ENCODE measurements around the gene VPS13A. TPM values are rescaled to one million over a fixed set of nuclear protein-coding genes. Genes with fewer than 3 reads are reported as not detected.

The VPS13A gene
- total RNA-seq, 1 donor from 2014 or later = 19.5 TPM

DNA sequence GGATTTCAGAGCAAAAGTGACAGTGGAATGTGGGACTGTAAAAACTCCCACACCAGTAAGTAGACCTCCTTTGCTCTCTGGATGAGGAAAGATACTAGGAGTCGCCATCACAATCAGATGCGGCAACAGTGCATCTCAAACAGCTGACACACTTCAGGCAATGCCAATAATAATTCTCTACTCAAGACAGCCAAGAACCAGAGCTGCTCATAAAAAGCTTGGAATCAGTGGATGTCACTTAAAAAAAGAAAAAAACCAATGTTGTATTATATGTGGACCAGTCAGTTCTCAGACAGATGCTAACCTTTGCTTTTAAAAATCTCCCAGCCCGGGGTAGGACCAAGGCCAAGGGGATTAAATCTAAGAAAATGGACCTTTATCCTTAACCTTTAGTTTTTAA, 285.8 kb downstream of the VPS13A start:
- Histone ChIP-seq H3K4me3 (ENCODE audit: low read depth, low read length) (no peak overlapping the region), H3K27me3 (ENCODE audit: control insufficient read depth, insufficient read depth, low read length) (no peaks in the 10 kb centered on the region), H3K36me3 (ENCODE audit: control insufficient read depth, insufficient read depth, low read length) (no peaks in the 10 kb centered on the region)
- TF ChIP-seq, protein P1, sequence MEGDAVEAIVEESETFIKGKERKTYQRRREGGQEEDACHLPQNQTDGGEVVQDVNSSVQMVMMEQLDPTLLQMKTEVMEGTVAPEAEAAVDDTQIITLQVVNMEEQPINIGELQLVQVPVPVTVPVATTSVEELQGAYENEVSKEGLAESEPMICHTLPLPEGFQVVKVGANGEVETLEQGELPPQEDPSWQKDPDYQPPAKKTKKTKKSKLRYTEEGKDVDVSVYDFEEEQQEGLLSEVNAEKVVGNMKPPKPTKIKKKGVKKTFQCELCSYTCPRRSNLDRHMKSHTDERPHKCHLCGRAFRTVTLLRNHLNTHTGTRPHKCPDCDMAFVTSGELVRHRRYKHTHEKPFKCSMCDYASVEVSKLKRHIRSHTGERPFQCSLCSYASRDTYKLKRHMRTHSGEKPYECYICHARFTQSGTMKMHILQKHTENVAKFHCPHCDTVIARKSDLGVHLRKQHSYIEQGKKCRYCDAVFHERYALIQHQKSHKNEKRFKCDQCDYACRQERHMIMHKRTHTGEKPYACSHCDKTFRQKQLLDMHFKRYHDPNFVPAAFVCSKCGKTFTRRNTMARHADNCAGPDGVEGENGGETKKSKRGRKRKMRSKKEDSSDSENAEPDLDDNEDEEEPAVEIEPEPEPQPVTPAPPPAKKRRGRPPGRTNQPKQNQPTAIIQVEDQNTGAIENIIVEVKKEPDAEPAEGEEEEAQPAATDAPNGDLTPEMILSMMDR (IDR thresholded peaks at IDR 0.05; ENCODE audit: insufficient read depth, low read length, severe bottlenecking) = no peak
- peak; percentile 55 for FAIRE-seq
- no peak for DNase-seq (ENCODE audit: low read depth)

- TF ChIP-seq, protein P1 (IDR thresholded peaks at IDR 0.05; ENCODE audit: insufficient read depth, low read length, severe bottlenecking) = no peak
- Histone ChIP-seq H3K36me3 (ENCODE audit: control insufficient read depth, insufficient read depth, low read length) (no peaks in the 10 kb centered on the region), H3K27me3 (ENCODE audit: control insufficient read depth, insufficient read depth, low read length) (no peaks in the 10 kb centered on the region), H3K4me3 (ENCODE audit: low read depth, low read length) (no peak overlapping the region)
- no peak for FAIRE-seq
- DNase-seq (ENCODE audit: low read depth) = no peak
These were observed 287.3 kb downstream of the VPS13A start for GRCh38 chr9:77464661-77465060.

DNA sequence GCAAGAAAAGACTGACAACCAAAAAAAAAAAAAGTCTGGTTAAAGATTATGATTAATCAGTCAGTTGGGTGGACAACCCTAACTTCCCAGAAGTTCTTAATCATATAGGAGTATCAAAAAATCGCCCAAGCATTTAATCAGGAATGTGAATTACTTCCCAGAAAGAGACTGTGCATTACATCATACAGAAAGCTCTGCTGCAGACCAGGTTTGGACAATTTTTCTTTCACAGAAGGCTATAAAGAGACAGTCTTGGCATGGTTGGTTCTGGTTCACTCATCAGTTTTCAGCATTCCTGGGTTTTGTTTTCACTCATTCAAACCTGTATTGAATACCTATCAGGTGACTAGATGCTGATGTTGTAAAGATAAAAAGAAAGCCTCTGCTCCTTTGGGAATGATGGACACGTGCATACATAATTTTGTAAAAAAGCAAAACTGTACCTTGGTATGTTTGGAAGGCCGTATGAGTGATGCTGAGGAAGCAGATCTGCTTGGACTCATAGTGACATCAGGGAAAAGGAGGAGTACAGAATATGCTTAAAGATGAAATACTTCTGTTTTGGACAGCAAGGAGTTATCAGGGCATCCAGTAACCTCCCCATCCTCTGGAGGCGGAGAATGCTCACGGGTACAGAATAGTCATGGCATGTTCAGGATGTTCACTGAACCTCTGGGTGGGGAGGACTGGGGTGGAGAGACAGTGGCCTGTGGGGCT, 292.3 kb downstream of the VPS13A start:
- FAIRE-seq = no peak
- TF ChIP-seq, protein P1 (IDR thresholded peaks at IDR 0.05; ENCODE audit: insufficient read depth, low read length, severe bottlenecking) = no peak
- H3K36me3 ChIP-seq (ENCODE audit: control insufficient read depth, insufficient read depth, low read length) = no peaks in the 10 kb centered on the region
- H3K4me3 ChIP-seq (ENCODE audit: low read depth, low read length) = no peak overlapping the region
- H3K27me3 ChIP-seq (ENCODE audit: control insufficient read depth, insufficient read depth, low read length) = no peaks in the 10 kb centered on the region
- no peak for DNase-seq (ENCODE audit: low read depth)

Other genes starting within 250 kb of the VPS13A start
- not detected in 2 replicates for gene FOXB2, start 157.9 kb upstream of the VPS13A start, total RNA-seq

Data from bronchial epithelial cell (primary cell).